SK-N-SH (cell line): ENCODE data around the gene RNASEH1. TPM values are rescaled to one million over a fixed set of nuclear protein-coding genes. Genes with fewer than 3 reads are reported as not detected.

Experiments used
- CTCF ChIA-PET: fragments of 300-600, 350-600 bp; formaldehyde crosslinking; extraction: SDS; loops from one replicate; lab custom pipeline; 2021; lab: Yijun Ruan, JAX
- POLR2A ChIA-PET: fragments of 350-600 bp; sonication (Branson Sonifier 250); formaldehyde crosslinking; extraction: SDS; loops from one replicate; lab custom pipeline; 2020; ENCODE audit warnings: antibody characterized with exemption, inconsistent platforms; lab: Yijun Ruan, JAX
- DNase-seq: peaks from one replicate; pipeline ENCODE4 v3.0.0; 2012
- H2AFZ ChIP-seq: fragments of 200-600 bp; sonication (generic); 2 replicates; pipeline ENCODE4 v1.8.1; 2016; ENCODE audit warnings: antibody characterized with exemption, mild to moderate bottlenecking, low read depth
- H3F3A ChIP-seq: fragments of 200-600 bp; sonication (generic); replicated peaks from 2 replicates; pipeline ENCODE3; 2016; ENCODE audit warnings: antibody characterized with exemption, mild to moderate bottlenecking; ENCODE audit not compliant: insufficient read depth
- H3K27ac ChIP-seq, 2 experiments: fragments of 200-500 bp in 1 of 2; fragments of 200-600 bp in 1 of 2; sonication (Bioruptor generic) in 1 of 2; sonication (generic), shearing (Covaris generic) in 1 of 2; 2 replicates each; pipeline versions ENCODE4 v1.5.1 to v1.6.1; 2014 to 2016; ENCODE audit warnings: low read depth in 2 of 2, inconsistent platforms in 1 of 2, low read length in 1 of 2, mild to moderate bottlenecking in 1 of 2, mixed read lengths in 1 of 2
- H3K27me3 ChIP-seq: fragments of 200-600 bp; sonication (generic), shearing (Covaris generic); 2 replicates; pipeline ENCODE4 v1.6.1; 2016; ENCODE audit warnings: mixed run types; ENCODE audit not compliant: insufficient read depth
- H3K36me3 ChIP-seq, 2 experiments: fragments of 200-500 bp in 1 of 2; fragments of 200-600 bp in 1 of 2; sonication (Bioruptor generic) in 1 of 2; sonication (generic) in 1 of 2; replicated peaks in 1 of 2; 2 replicates each; pipeline versions ENCODE3 to v1.5.1; 2014 to 2016; ENCODE audit warnings: low read length in 1 of 2, mild to moderate bottlenecking in 1 of 2; ENCODE audit not compliant: insufficient read depth in 2 of 2, control insufficient read depth in 1 of 2
- H3K4me1 ChIP-seq, 2 experiments: fragments of 200-500 bp in 1 of 2; fragments of 200-600 bp in 1 of 2; sonication (Bioruptor generic) in 1 of 2; sonication (generic), shearing (Covaris generic) in 1 of 2; 2 replicates each; pipeline versions ENCODE4 v1.5.1 to v1.6.1; 2014 to 2016; ENCODE audit warnings: low read depth in 1 of 2, low read length in 1 of 2, mixed run types in 1 of 2; ENCODE audit not compliant: insufficient read depth in 2 of 2, control insufficient read depth in 1 of 2
- H3K4me2 ChIP-seq: fragments of 200-600 bp; sonication (generic), shearing (Covaris generic); 2 replicates; pipeline ENCODE4 v1.6.1; 2017; ENCODE audit warnings: mixed run types
- H3K4me3 ChIP-seq, 2 experiments: fragments of 200-500 bp in 1 of 2; fragments of 200-600 bp in 1 of 2; sonication (Bioruptor generic) in 1 of 2; sonication (generic), shearing (Covaris generic) in 1 of 2; 2 replicates each; pipeline versions ENCODE4 v1.5.1 to v1.8.1; 2014 to 2016; ENCODE audit warnings: low read depth in 2 of 2, inconsistent platforms in 1 of 2, low read length in 1 of 2, mild to moderate bottlenecking in 1 of 2, mixed read lengths in 1 of 2, moderate library complexity in 1 of 2
- H3K79me2 ChIP-seq: fragments of 200-600 bp; sonication (generic); 2 replicates; pipeline ENCODE4 v1.8.1; 2017; ENCODE audit warnings: mild to moderate bottlenecking; ENCODE audit not compliant: insufficient read depth
- H3K9ac ChIP-seq: fragments of 200-600 bp; sonication (generic); 2 replicates; pipeline ENCODE4 v1.6.1; 2017; ENCODE audit warnings: mixed run types
- H3K9me2 ChIP-seq: fragments of 200-600 bp; sonication (generic); 2 replicates; pipeline ENCODE4 v1.6.1; 2017; ENCODE audit warnings: mixed run types
- H3K9me3 ChIP-seq: fragments of 200-600 bp; sonication (generic); 2 replicates; pipeline ENCODE4 v1.6.1; 2017; ENCODE audit warnings: mixed run types, mild to moderate bottlenecking, moderate library complexity
- H4K20me1 ChIP-seq: fragments of 200-600 bp; sonication (generic); 2 replicates; pipeline ENCODE4 v1.6.1; 2017; ENCODE audit warnings: mild to moderate bottlenecking, mixed run types; ENCODE audit not compliant: insufficient read depth
- CHD2 ChIP-seq: fragments of 150-350 bp; IDR thresholded peaks from 2 replicates; pipeline ENCODE4 v1.6.1; 2018; ENCODE audit warnings: low read length; ENCODE audit not compliant: partially characterized antibody
- ELF1 ChIP-seq: IDR thresholded peaks from 2 replicates; pipeline ENCODE4 v1.4.0; 2012
- EP300 ChIP-seq, 2 experiments: IDR thresholded peaks; 2 replicates each; pipeline versions ENCODE4 v1.4.0 to v1.6.1; 2012; ENCODE audit warnings: borderline replicate concordance in 1 of 2, low read depth in 1 of 2, low read length in 1 of 2
- FOSL2 ChIP-seq: IDR thresholded peaks from 2 replicates; pipeline ENCODE4 v1.4.0; 2012; ENCODE audit warnings: low read depth, mild to moderate bottlenecking, moderate library complexity, borderline replicate concordance
- FOXM1 ChIP-seq: IDR thresholded peaks from 2 replicates; pipeline ENCODE4 v1.4.0; 2012; ENCODE audit warnings: low read depth, mild to moderate bottlenecking
- JUND ChIP-seq: IDR thresholded peaks from 2 replicates; pipeline ENCODE4 v1.4.0; 2012
- MXI1 ChIP-seq: IDR thresholded peaks from 2 replicates; pipeline ENCODE4 v1.6.1; 2012; ENCODE audit warnings: mild to moderate bottlenecking, low read depth, low read length, improper control_type of control experiment
- POLR2AphosphoS5 ChIP-seq: IDR thresholded peaks from 2 replicates; pipeline ENCODE4 v1.6.1; 2012; ENCODE audit warnings: low read depth, low read length
- RAD21 ChIP-seq: IDR thresholded peaks from 2 replicates; pipeline ENCODE4 v1.6.1; 2012; ENCODE audit warnings: mild to moderate bottlenecking, low read length
- SIN3A ChIP-seq: IDR thresholded peaks from 2 replicates; pipeline ENCODE4 v1.6.1; 2012; ENCODE audit warnings: low read depth, mild to moderate bottlenecking, low read length, moderate library complexity, borderline replicate concordance
- TCF12 ChIP-seq: IDR thresholded peaks from 2 replicates; pipeline ENCODE4 v1.4.0; 2012
- USF1 ChIP-seq: IDR thresholded peaks from 2 replicates; pipeline ENCODE4 v1.4.0; 2012; ENCODE audit warnings: low read depth, borderline replicate concordance
- USF2 ChIP-seq: fragments of 150-350 bp; IDR thresholded peaks from 2 replicates; pipeline ENCODE4 v1.6.1; 2017; ENCODE audit warnings: antibody characterized with exemption, low read length, low read depth, borderline replicate concordance
- ZBTB33 ChIP-seq: IDR thresholded peaks from 2 replicates; pipeline ENCODE4 v1.4.0; 2012; ENCODE audit warnings: low read depth, borderline replicate concordance
- WGBS: methylation state at CpG from one replicate; pipeline ENCODE4 v1.1.6; 2017; ENCODE audit warnings: low lambda C conversion rate; 5-methylcytosine and 5-hydroxymethylcytosine counted together
- polyA plus RNA-seq, 3 experiments: library from polyadenylated mRNA; depleted of rRNA; stranded (reverse); fragments of >200 nt; gene quantifications; 2 replicates each; pipeline ENCODE4 v1.2.3, GENCODE V29; 2012

RNASEH1 gene
- polyA plus RNA-seq, 1 of the 3 experiments (the other 2 are of a cell fraction), result 34.4 TPM

GRCh38 chr2:3565117-3565516 is 7.0 kb upstream of the RNASEH1 start:
- H3K36me3 ChIP-seq, result peaks cover 6 to 14% of the 10 kb centered on the region in 2 experiments
- H3K4me3 ChIP-seq, result no peak overlapping the region
- H3F3A ChIP-seq, result peaks cover 5% of the 10 kb centered on the region
- DNase-seq, result no peak
- H3K4me2 ChIP-seq, result no peak overlapping the region
- H3K79me2 ChIP-seq, result no peaks in the 10 kb centered on the region; the same call in 1 of the 2 replicates
- POLR2A ChIA-PET, result no interaction called here
- no peak overlapping the region for H3K27ac ChIP-seq
- no peak overlapping the region for H3K9ac ChIP-seq
- CTCF ChIA-PET, result no interaction called here
- no peaks in the 10 kb centered on the region for H3K9me2 ChIP-seq
- TF ChIP-seq ZBTB33 (no peak), CHD2 (no peak), SIN3A (no peak), POLR2AphosphoS5 (no peak), EP300 (IDR thresholded peaks at IDR 0.05; ENCODE audit: borderline replicate concordance in 1 of 2, low read depth in 1 of 2, low read length in 1 of 2) (no peak), RAD21 (no peak)
- TF ChIP-seq, all 33 proteins: peak for 0
- Histone ChIP-seq H2AFZ (no peak overlapping the region), H4K20me1 (no peaks in the 10 kb centered on the region), H3K4me1 (no peaks in the 10 kb centered on the region), H3K9me3 (no peaks in the 10 kb centered on the region), H3K27me3 (no peaks in the 10 kb centered on the region)
- WGBS, result 78% methylated on average over 6 of the region's 6 CpGs

- Histone ChIP-seq H3K9me3 (no peaks in the 10 kb centered on the region), H3K36me3 (peaks cover 6 to 14% of the 10 kb centered on the region in 2 experiments), H3K4me3 (no peak overlapping the region), H3K79me2 (peaks cover 10% of the 10 kb centered on the region), H3K27ac (no peak overlapping the region), H4K20me1 (no peaks in the 10 kb centered on the region), H2AFZ (no peak overlapping the region), H3K4me2 (no peak overlapping the region), H3K4me1 (peaks cover 0 to 4% of the 10 kb centered on the region in 2 experiments; a peak in 1 of 4 replicates), H3K9me2 (no peaks in the 10 kb centered on the region), H3K27me3 (no peaks in the 10 kb centered on the region), H3F3A (peaks cover 11% of the 10 kb centered on the region), H3K9ac (no peak overlapping the region)
- DNase-seq, result no peak
- ChIA-PET POLR2A (interaction anchor here (1.3 kb wide), 1 partner anchor 11 kb away, joined by 3 read pairs; no protein-coding TSS in a partner anchor), CTCF (interaction anchor here (0.6 kb wide), 1 partner anchor 7 kb away, joined by 3 read pairs; no protein-coding TSS in a partner anchor)
- WGBS, result 91% methylated on average over 5 of the region's 5 CpGs
- TF ChIP-seq MXI1 (no peak), USF1 (no peak), FOXM1 (no peak), CHD2 (no peak), USF2 (no peak), FOSL2 (no peak), EP300 (IDR thresholded peaks at IDR 0.05; ENCODE audit: borderline replicate concordance in 1 of 2, low read depth in 1 of 2, low read length in 1 of 2) (no peak), JUND (no peak), ELF1 (no peak), POLR2AphosphoS5 (no peak), TCF12 (no peak)
Observed at GRCh38 chr2:3563521-3563976, 5.4 kb upstream of the RNASEH1 start.
